ENCODE data around the gene ASPDH. TPM values are rescaled to one million over a fixed set of nuclear protein-coding genes. Genes with fewer than 3 reads are reported as not detected.

The ASPDH gene
- total RNA-seq, 1 donor from 2014 or later: not detected

- H3K9me3 Mint-ChIP-seq (ENCODE audit: unreplicated experiment): peaks cover 5% of the 10 kb centered on the region
These were observed 2.7 kb upstream of the ASPDH start for GRCh38 chr19:50516456-50516855.

DNA sequence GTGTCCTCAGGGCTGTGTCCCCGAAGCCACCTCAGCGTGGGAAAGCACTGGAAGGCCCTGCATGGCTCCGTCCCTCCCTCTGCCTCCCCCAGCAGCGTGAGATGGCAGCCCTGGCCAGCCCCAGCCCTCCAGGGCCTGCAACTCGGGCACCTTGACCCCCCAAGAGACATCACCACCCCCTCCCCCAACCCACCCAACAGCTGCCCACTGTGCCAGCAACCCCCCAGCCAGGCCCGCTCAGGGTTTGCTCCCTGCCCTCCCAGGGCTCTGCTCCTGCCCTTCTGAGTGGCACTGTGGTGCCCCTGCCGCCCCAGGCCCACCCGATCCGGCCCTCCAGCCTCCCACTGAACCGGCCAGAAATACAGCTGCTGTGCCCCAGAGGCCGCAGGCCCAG is 1.5 kb upstream of the ASPDH start:
- H3K9me3 Mint-ChIP-seq (ENCODE audit: unreplicated experiment): peaks cover 9% of the 10 kb centered on the region

More at GRCh38 chr19:50516456-50516855, 2.7 kb upstream of the ASPDH start:
- Mint-ChIP-seq H3K36me3 (ENCODE audit: low read depth, unreplicated experiment) (peaks cover 8% of the 10 kb centered on the region), H3K27me3 (ENCODE audit: unreplicated experiment) (peaks cover 19% of the 10 kb centered on the region), H3K4me1 (ENCODE audit: unreplicated experiment) (no peaks in the 10 kb centered on the region), H3K27ac (ENCODE audit: unreplicated experiment) (no peak overlapping the region), H3K4me3 (ENCODE audit: unreplicated experiment) (no peak overlapping the region)
- no peak for DNase-seq (ENCODE audit: low spot score)
- TF ChIP-seq, protein P1, sequence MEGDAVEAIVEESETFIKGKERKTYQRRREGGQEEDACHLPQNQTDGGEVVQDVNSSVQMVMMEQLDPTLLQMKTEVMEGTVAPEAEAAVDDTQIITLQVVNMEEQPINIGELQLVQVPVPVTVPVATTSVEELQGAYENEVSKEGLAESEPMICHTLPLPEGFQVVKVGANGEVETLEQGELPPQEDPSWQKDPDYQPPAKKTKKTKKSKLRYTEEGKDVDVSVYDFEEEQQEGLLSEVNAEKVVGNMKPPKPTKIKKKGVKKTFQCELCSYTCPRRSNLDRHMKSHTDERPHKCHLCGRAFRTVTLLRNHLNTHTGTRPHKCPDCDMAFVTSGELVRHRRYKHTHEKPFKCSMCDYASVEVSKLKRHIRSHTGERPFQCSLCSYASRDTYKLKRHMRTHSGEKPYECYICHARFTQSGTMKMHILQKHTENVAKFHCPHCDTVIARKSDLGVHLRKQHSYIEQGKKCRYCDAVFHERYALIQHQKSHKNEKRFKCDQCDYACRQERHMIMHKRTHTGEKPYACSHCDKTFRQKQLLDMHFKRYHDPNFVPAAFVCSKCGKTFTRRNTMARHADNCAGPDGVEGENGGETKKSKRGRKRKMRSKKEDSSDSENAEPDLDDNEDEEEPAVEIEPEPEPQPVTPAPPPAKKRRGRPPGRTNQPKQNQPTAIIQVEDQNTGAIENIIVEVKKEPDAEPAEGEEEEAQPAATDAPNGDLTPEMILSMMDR (IDR thresholded peaks at IDR 0.05; ENCODE audit: unreplicated experiment): no peak

DNA sequence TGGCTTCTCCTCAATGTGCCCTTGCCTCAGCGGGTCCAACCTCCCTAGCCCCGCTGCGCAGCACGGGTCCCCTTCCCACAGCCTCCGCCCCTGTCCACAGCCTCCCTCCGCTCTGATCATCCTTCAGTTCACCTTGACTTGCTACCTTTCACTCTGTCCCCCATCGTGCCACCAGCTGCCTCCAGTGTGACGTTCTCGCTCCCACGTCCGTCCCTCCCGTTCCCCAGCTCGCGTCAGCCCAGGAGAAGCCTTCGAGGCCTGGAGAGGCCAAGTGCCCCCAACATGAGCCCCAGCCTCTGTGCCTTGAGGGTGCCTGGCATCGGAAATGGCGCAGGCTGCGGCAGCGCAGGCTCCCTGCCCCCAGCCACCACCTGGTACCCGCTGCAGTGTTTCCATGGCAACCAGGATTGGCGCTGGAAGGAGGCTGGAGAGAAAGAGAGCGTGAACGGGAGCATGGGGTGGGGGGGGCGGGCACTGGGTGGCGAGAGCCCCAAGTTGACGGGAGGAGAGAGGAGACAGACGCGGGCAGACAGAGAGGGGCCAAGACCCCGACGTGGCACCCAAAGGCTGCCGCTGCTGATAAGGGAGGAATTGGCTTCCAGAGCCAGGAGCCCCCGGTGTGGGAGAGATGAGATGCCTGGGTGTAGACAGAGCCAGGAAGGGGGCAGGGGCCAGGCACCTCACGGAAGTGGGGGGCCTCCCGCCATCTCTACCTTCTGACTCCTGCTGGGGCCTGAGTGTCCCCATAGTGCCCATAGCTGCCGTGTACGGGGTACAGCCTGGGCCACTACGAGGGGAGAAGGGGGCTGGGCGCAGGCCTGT is 844 bp upstream of the ASPDH start:
- Mint-ChIP-seq H3K4me3 (ENCODE audit: unreplicated experiment) (no peak overlapping the region), H3K4me1 (ENCODE audit: unreplicated experiment) (no peaks in the 10 kb centered on the region), H3K27ac (ENCODE audit: unreplicated experiment) (no peak overlapping the region), H3K9me3 (ENCODE audit: unreplicated experiment) (peaks cover 10% of the 10 kb centered on the region), H3K36me3 (ENCODE audit: low read depth, unreplicated experiment) (peaks cover 10% of the 10 kb centered on the region), H3K27me3 (ENCODE audit: unreplicated experiment) (peaks cover 24% of the 10 kb centered on the region)
- DNase-seq (ENCODE audit: low spot score): no peak
- TF ChIP-seq, protein P1 (IDR thresholded peaks at IDR 0.05; ENCODE audit: unreplicated experiment): no peak

More for the DNA sequence above, 1.5 kb upstream of the ASPDH start:
- peaks cover 10% of the 10 kb centered on the region for H3K36me3 Mint-ChIP-seq (ENCODE audit: low read depth, unreplicated experiment)
- no peak overlapping the region for H3K27ac Mint-ChIP-seq (ENCODE audit: unreplicated experiment)
- no peak overlapping the region for H3K4me3 Mint-ChIP-seq (ENCODE audit: unreplicated experiment)
- H3K27me3 Mint-ChIP-seq (ENCODE audit: unreplicated experiment): peaks cover 25% of the 10 kb centered on the region
- no peaks in the 10 kb centered on the region for H3K4me1 Mint-ChIP-seq (ENCODE audit: unreplicated experiment)
- TF ChIP-seq, protein P1 (IDR thresholded peaks at IDR 0.05; ENCODE audit: unreplicated experiment): no peak
- DNase-seq (ENCODE audit: low spot score): no peak

- H3K27me3 Mint-ChIP-seq (ENCODE audit: unreplicated experiment): peaks cover 26% of the 10 kb centered on the region
- H3K4me3 Mint-ChIP-seq (ENCODE audit: unreplicated experiment): no peak overlapping the region
- no peaks in the 10 kb centered on the region for H3K4me1 Mint-ChIP-seq (ENCODE audit: unreplicated experiment)
- H3K36me3 Mint-ChIP-seq (ENCODE audit: low read depth, unreplicated experiment): peaks cover 10% of the 10 kb centered on the region
- no peak for DNase-seq (ENCODE audit: low spot score)
- H3K9me3 Mint-ChIP-seq (ENCODE audit: unreplicated experiment): peaks cover 19% of the 10 kb centered on the region
- H3K27ac Mint-ChIP-seq (ENCODE audit: unreplicated experiment): no peak overlapping the region
- TF ChIP-seq, protein P1 (IDR thresholded peaks at IDR 0.05; ENCODE audit: unreplicated experiment): no peak
These were observed 541 bp downstream of the ASPDH start for GRCh38 chr19:50512999-50513745.
